ENCODE measurements around the gene RAB9A. TPM values are rescaled to one million over a fixed set of nuclear protein-coding genes. Genes with fewer than 3 reads are reported as not detected.

RAB9A gene
- total and polyA plus RNA-seq, 7 donors = 11.8 to 73.5 (median 28.6) TPM

GRCh38 chrX:13742397-13743176, 53.7 kb downstream of the RAB9A start:
- H3K36me3 ChIP-seq = peaks cover 0 to 6% (median 0%) of the 10 kb centered on the region in 4 donors
- WGBS, 2 donors = 65 to 81% methylated on average over 13 of the region's 13 CpGs
- peak overlapping the region in 3 of 4 donors; percentile 2 to 37 (median 31) for H3K27ac ChIP-seq

DNA sequence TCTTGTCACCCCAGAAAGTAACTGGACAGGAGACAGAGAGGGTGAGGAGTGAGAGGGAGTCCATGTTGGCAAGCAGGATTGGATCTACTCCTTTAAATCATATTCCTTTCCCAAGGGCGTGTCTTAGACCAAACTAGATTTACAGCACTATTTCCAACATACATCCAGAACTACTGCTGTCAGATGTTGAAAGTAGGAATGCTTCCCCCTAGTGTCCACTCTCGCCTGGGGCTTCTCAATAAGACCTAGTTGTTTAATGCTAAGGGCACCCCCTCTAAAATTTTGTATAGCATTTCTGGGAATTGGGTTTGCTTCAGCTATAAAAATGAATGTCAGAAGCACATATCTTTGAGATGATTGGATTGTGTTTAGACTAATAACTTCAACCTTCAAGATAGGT, 58.9 kb downstream of the RAB9A start:
- no peak overlapping the region for H3K4me3 ChIP-seq
- no peak for DNase-seq
- TF ChIP-seq POLR2A (IDR thresholded peaks at IDR 0.05) = no peak
- TF ChIP-seq POLR2AphosphoS5 (IDR thresholded peaks at IDR 0.05) = no peak
- TF ChIP-seq, protein P1, sequence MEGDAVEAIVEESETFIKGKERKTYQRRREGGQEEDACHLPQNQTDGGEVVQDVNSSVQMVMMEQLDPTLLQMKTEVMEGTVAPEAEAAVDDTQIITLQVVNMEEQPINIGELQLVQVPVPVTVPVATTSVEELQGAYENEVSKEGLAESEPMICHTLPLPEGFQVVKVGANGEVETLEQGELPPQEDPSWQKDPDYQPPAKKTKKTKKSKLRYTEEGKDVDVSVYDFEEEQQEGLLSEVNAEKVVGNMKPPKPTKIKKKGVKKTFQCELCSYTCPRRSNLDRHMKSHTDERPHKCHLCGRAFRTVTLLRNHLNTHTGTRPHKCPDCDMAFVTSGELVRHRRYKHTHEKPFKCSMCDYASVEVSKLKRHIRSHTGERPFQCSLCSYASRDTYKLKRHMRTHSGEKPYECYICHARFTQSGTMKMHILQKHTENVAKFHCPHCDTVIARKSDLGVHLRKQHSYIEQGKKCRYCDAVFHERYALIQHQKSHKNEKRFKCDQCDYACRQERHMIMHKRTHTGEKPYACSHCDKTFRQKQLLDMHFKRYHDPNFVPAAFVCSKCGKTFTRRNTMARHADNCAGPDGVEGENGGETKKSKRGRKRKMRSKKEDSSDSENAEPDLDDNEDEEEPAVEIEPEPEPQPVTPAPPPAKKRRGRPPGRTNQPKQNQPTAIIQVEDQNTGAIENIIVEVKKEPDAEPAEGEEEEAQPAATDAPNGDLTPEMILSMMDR (IDR thresholded peaks at IDR 0.05) = peak in 2 of 4 experiments; percentile 26 to 29
- no peak for TF ChIP-seq EP300 (IDR thresholded peaks at IDR 0.05)
- H3K4me1 ChIP-seq = no peaks in the 10 kb centered on the region
- no peaks in the 10 kb centered on the region for H3K9me3 ChIP-seq
- no peak overlapping the region for H3K27ac ChIP-seq
- no peaks in the 10 kb centered on the region for H3K27me3 ChIP-seq
- H3K36me3 ChIP-seq = peaks cover 0 to 5% (median 2%) of the 10 kb centered on the region in 4 donors
- whole genome bisulfite sequencing, 2 donors = 11 to 27% methylated on average over 2 of the region's 2 CpGs
- intact Hi-C loops (cut with DNase I) = loop anchor here (2.0 to 10.0 kb wide), 2 partner anchors 89 to 243 kb away; no protein-coding TSS in a partner anchor

More at GRCh38 chrX:13742397-13743176, 53.7 kb downstream of the RAB9A start:
- Histone ChIP-seq H3K9me3 (no peaks in the 10 kb centered on the region), H3K27me3 (no peaks in the 10 kb centered on the region), H3K4me3 (no peak overlapping the region), H3K4me1 (no peaks in the 10 kb centered on the region)
- intact Hi-C loops (cut with DNase I) = loop anchor here (10.0 kb wide), 1 partner anchor 238 kb away; no protein-coding TSS in a partner anchor
- no peak for TF ChIP-seq EP300 (IDR thresholded peaks at IDR 0.05)
- TF ChIP-seq POLR2AphosphoS5 (IDR thresholded peaks at IDR 0.05) = peak in 1 of 4 donors; percentile 19
- no peak for DNase-seq

- 96% methylated on average over 3 of the region's 3 CpGs for WGBS, 2 donors
- intact Hi-C loops (cut with DNase I) = loop anchor here (2.0 to 10.0 kb wide), 2 partner anchors 90 to 244 kb away; no protein-coding TSS in a partner anchor
- TF ChIP-seq, protein P1 (IDR thresholded peaks at IDR 0.05) = no peak
- TF ChIP-seq POLR2A (IDR thresholded peaks at IDR 0.05) (no peak), POLR2AphosphoS5 (IDR thresholded peaks at IDR 0.05) (no peak), EP300 (IDR thresholded peaks at IDR 0.05) (no peak)
Observed at GRCh38 chrX:13748486-13748885, 59.6 kb downstream of the RAB9A start.

DNA sequence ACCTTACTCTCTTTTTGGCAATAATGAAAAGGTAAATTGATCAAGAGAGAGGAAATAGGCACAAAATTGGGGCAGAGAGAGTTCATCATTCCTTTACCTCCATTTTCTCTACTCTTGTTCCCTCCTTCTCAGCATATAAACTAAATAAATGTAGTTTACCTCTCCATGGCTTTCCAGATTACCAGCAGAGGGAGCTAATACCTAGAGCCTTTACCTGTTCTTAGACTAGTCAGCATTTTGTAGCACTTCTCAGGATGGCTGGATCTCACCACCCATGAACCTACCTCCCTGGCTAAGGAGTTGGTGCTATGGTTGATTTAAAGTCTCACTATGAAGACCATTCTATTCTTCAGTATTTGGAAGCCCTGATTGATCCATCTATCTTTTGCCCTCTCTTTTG, 61.3 kb downstream of the RAB9A start:
- DNase-seq = no peak
- Histone ChIP-seq H3K9me3 (no peaks in the 10 kb centered on the region), H3K27ac (no peak overlapping the region), H3K27me3 (no peaks in the 10 kb centered on the region), H3K4me1 (no peaks in the 10 kb centered on the region), H3K36me3 (peaks cover 0 to 5% (median under 1%) of the 10 kb centered on the region in 4 donors), H3K4me3 (no peak overlapping the region)
- no peak for TF ChIP-seq POLR2A (IDR thresholded peaks at IDR 0.05)
- TF ChIP-seq, protein P1 (IDR thresholded peaks at IDR 0.05) = peak in 3 of 4 experiments; percentile 14 to 42 (median 22)
- intact Hi-C loops (cut with DNase I) = loop anchor here (5.0 kb wide), 1 partner anchor 282 kb away; no protein-coding TSS in a partner anchor

More at GRCh38 chrX:13748486-13748885, 59.6 kb downstream of the RAB9A start:
- Histone ChIP-seq H3K9me3 (no peaks in the 10 kb centered on the region), H3K36me3 (peaks cover 0 to 5% (median 2%) of the 10 kb centered on the region in 4 donors), H3K4me1 (no peaks in the 10 kb centered on the region), H3K27me3 (no peaks in the 10 kb centered on the region), H3K27ac (no peak overlapping the region), H3K4me3 (no peak overlapping the region)
- no peak for DNase-seq

DNA sequence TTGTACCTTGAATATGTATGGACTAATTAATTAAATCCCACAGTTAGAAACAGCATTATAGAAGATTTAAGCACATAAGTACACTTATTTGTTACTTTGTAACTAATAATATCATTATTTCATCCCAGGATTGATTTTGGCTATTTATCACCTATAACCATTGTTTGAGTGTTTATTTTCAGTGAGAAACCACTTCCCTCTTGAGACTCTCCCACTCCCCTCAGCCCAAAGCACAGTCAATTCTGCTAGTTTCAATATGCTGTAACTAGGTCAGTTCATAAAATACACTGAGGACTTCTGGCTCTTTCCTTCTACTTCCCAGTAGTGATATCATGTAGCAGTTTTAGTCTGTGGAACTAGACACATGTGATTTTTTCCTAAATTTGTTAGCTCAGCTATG, 61.9 kb downstream of the RAB9A start:
- Histone ChIP-seq H3K4me1 (no peaks in the 10 kb centered on the region), H3K36me3 (peaks cover 0 to 5% (median 3%) of the 10 kb centered on the region in 4 donors), H3K4me3 (no peak overlapping the region), H3K9me3 (no peaks in the 10 kb centered on the region), H3K27ac (no peak overlapping the region), H3K27me3 (no peaks in the 10 kb centered on the region)
- no peak for DNase-seq
- intact Hi-C loops (cut with DNase I) = loop anchor here (5.0 kb wide), 1 partner anchor 281 kb away; no protein-coding TSS in a partner anchor
- TF ChIP-seq, protein P1 (IDR thresholded peaks at IDR 0.05) = no peak
- TF ChIP-seq POLR2AphosphoS5 (IDR thresholded peaks at IDR 0.05) (no peak), EP300 (IDR thresholded peaks at IDR 0.05) (no peak), POLR2A (IDR thresholded peaks at IDR 0.05) (no peak)

All from sigmoid colon (tissue), 7 donors.